GM23248 (cell line): ENCODE data around the gene IRF8.

Experiments used
- EZH2 ChIP-seq: fragments of 200-600 bp; sonication (generic); IDR thresholded peaks from 2 replicates; pipeline ENCODE4 v1.6.1; 2018; ENCODE audit warnings: antibody characterized with exemption, mild to moderate bottlenecking; ENCODE audit not compliant: insufficient read depth, poor library complexity, severe bottlenecking
- EZH2phosphoT487 ChIP-seq: fragments of 200-600 bp; sonication (generic); IDR thresholded peaks from 2 replicates; pipeline ENCODE4 v1.6.1; 2018; ENCODE audit warnings: antibody characterized with exemption, moderate library complexity, mild to moderate bottlenecking, low read depth; ENCODE audit not compliant: insufficient read depth

DNA sequence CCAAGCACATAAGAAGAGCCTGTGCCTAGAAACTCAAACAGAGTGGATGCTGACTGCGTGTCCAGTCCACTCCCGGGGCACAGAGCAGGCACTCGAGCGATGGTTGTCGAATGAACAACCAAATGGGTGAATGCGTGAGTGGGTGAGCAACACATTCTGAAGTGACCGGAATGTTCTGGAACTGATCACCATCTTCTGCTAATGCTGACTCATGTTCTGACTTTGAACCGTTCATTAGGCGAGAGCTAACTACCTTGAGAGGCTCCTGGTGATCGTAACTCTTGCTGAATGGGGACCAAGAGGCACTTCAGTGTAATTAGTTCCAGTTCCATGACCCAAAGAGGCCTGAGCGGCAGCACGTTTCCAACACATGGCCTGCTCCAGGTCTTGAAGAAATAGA, 37.9 kb downstream of the IRF8 start:
- no peak for TF ChIP-seq EZH2phosphoT487
- TF ChIP-seq EZH2: no peak
